Activated T-helper 17 cell treated with anti-CD3 and anti-CD28 coated beads, Interleukin-2, amount 50 U/mL, for 72 hours (primary cell): Measurements from ENCODE around the gene MS4A1. TPM values are rescaled to one million over a fixed set of nuclear protein-coding genes. Genes with fewer than 3 reads are reported as not detected.
"Not testable (repeated sequence)": the region's sequence is repeated elsewhere in the genome, so short reads cannot be mapped to it uniquely, and the experiment has no call there.

ENCODE experiments used
- ATAC-seq: fragments of 150-1000 bp; cut with Tn5 transposase; replicated peaks from 2 replicates; pipeline ENCODE4 v1.10.0; 2021; ENCODE audit warnings: mild to moderate bottlenecking, moderate library complexity
- H3K27ac Mint-ChIP-seq: one replicate; pipeline ENCODE4 v1.8.0; 2022; ENCODE audit warnings: mixed read lengths
- H3K27me3 Mint-ChIP-seq: one replicate; pipeline ENCODE4 v1.8.0; 2022; ENCODE audit warnings: mixed read lengths
- H3K36me3 Mint-ChIP-seq: one replicate; pipeline ENCODE4 v1.8.0; 2022; ENCODE audit warnings: low read depth, mild to moderate bottlenecking, mixed read lengths
- H3K4me1 Mint-ChIP-seq: one replicate; pipeline ENCODE4 v1.8.0; 2022; ENCODE audit warnings: mixed read lengths
- H3K4me3 Mint-ChIP-seq: one replicate; pipeline ENCODE4 v1.8.0; 2022; ENCODE audit warnings: mild to moderate bottlenecking, mixed read lengths
- H3K9me3 Mint-ChIP-seq: one replicate; pipeline ENCODE4 v1.8.0; 2022; ENCODE audit warnings: mixed read lengths
- total RNA-seq, 2 donors: library from RNA; stranded (reverse); gene quantifications; one replicate each; pipeline ENCODE4 v1.2.3, GENCODE V29; 2022

Gene MS4A1
- total RNA-seq, 2 donors from 2014 or later: 0.32 TPM; not detected in 1

DNA sequence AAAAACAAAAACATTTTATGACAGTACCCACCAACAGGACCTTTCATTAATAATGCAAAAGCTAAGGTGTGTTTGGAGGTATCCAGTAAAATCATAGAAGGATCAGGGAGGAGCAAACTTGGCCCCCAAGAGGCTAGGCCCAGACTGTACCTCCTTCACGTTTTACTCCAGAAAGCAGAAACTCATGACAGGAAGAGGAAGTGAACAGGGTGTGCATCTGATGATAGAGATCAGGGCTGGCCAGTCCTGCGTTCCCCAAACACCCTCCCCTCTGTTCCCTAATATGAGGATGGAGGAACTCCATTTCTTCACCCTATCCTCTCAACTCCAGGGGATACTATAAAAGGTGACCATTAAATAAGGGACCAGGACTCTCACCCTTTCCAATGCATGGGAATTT lies 26.7 kb downstream of the MS4A1 start:
- no peak overlapping the region for H3K4me3 Mint-ChIP-seq
- H3K4me1 Mint-ChIP-seq: no peaks in the 10 kb centered on the region
- no peaks in the 10 kb centered on the region for H3K36me3 Mint-ChIP-seq
- no peaks in the 10 kb centered on the region for H3K9me3 Mint-ChIP-seq
- no peak for ATAC-seq
- peaks cover 14% of the 10 kb centered on the region for H3K27me3 Mint-ChIP-seq
- H3K27ac Mint-ChIP-seq: no peak overlapping the region

- peak; percentile 80 for ATAC-seq
- Mint-ChIP-seq H3K27me3 (peaks cover 4% of the 10 kb centered on the region), H3K4me1 (no peaks in the 10 kb centered on the region), H3K36me3 (no peaks in the 10 kb centered on the region), H3K9me3 (no peaks in the 10 kb centered on the region), H3K4me3 (no peak overlapping the region), H3K27ac (no peak overlapping the region)
Observed at GRCh38 chr11:60485987-60486386, 30.3 kb downstream of the MS4A1 start.

DNA sequence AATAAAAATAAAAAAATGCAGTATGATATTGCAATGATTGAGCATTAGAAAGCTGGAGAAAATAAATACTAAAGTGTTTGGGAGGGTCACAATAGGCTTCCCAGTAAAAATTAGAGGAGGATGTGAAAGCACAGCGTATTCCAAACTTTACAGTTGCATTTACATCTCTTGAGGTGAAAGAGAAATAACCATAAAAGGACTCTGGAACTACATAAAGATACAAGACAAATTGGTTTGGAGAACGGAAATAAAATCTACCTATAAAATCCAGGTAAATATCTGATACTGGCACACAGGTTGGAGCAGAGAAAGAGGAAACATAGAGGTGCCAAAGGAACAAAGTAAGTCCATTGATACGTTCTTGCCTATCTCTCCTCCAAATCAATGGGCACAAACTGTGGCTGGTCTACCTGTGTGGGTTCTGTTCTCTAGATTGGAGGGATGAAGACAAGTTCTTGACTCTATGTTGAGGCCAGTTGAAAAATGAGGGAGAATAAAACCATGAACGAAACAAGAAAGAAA lies 36.9 kb downstream of the MS4A1 start, which contains the start of gene MS4A12:
TSS of gene MS4A12 (plus strand) at position 291 of the 522 bp plus-strand sequence. CDS start 4,541 bp downstream, outside the sequence.
- Mint-ChIP-seq H3K9me3 (no peaks in the 10 kb centered on the region), H3K4me1 (no peaks in the 10 kb centered on the region), H3K36me3 (no peaks in the 10 kb centered on the region), H3K27me3 (peaks cover 21% of the 10 kb centered on the region), H3K27ac (no peak within 1 kb of the TSS), H3K4me3 (no peak within 1 kb of the TSS)
- no peak for ATAC-seq

- Mint-ChIP-seq H3K27me3 (peaks cover 30% of the 10 kb centered on the region), H3K27ac (no peak overlapping the region)
- ATAC-seq: no peak
Observed at GRCh38 chr11:60493454-60493853, 37.8 kb downstream of the MS4A1 start.

GRCh38 chr11:60498399-60498798 lies 42.8 kb downstream of the MS4A1 start:
- Mint-ChIP-seq H3K4me3 (no peak overlapping the region), H3K27ac (no peak overlapping the region), H3K9me3 (no peaks in the 10 kb centered on the region), H3K4me1 (no peaks in the 10 kb centered on the region), H3K27me3 (peaks cover 33% of the 10 kb centered on the region), H3K36me3 (no peaks in the 10 kb centered on the region)
- no peak for ATAC-seq

More at GRCh38 chr11:60493454-60493853, 37.8 kb downstream of the MS4A1 start:
- no peaks in the 10 kb centered on the region for H3K4me1 Mint-ChIP-seq
- no peak overlapping the region for H3K4me3 Mint-ChIP-seq
- no peaks in the 10 kb centered on the region for H3K36me3 Mint-ChIP-seq
- no peaks in the 10 kb centered on the region for H3K9me3 Mint-ChIP-seq

DNA sequence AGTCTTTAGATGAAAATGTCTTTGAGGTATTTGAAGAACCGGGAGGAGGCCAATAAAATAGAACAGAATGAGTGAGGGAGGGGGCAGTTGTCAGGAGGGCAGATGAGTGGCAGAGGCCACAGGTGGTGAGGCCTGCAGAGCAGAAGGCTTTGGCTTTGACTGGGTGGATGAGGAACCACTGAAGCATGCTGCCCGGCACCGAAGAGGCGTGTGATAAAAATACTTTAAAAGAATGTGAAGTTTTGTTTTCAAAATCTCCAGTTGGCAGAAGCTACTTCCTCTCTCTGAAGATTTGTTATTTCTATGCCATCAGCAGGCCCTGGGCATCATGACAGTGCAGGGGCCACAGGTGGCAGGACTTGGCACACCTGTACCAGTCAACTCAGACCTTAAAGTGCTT lies 43.2 kb downstream of the MS4A1 start:
- no peak overlapping the region for H3K27ac Mint-ChIP-seq
- no peaks in the 10 kb centered on the region for H3K9me3 Mint-ChIP-seq
- H3K36me3 Mint-ChIP-seq: no peaks in the 10 kb centered on the region
- peak; percentile 23 for ATAC-seq
- H3K4me3 Mint-ChIP-seq: no peak overlapping the region
- H3K4me1 Mint-ChIP-seq: no peaks in the 10 kb centered on the region
- H3K27me3 Mint-ChIP-seq: peaks cover 33% of the 10 kb centered on the region

GRCh38 chr11:60500276-60500910 lies 44.7 kb downstream of the MS4A1 start:
- Mint-ChIP-seq H3K4me1 (peaks cover 10% of the 10 kb centered on the region), H3K27ac (no peak overlapping the region), H3K4me3 (no peak overlapping the region), H3K9me3 (no peaks in the 10 kb centered on the region), H3K27me3 (peaks cover 31% of the 10 kb centered on the region), H3K36me3 (no peaks in the 10 kb centered on the region)
- no peak for ATAC-seq

- Mint-ChIP-seq H3K27ac (no peak overlapping the region), H3K4me1 (peaks cover 10% of the 10 kb centered on the region)
Observed at GRCh38 chr11:60502221-60502775, 46.7 kb downstream of the MS4A1 start.

GRCh38 chr11:60504219-60504905 lies 48.7 kb downstream of the MS4A1 start:
- Mint-ChIP-seq H3K27ac (no peak overlapping the region), H3K36me3 (no peaks in the 10 kb centered on the region), H3K9me3 (no peaks in the 10 kb centered on the region), H3K4me3 (no peak overlapping the region), H3K4me1 (peaks cover 10% of the 10 kb centered on the region), H3K27me3 (peaks cover 26% of the 10 kb centered on the region)
- ATAC-seq: peak; percentile 69

More at GRCh38 chr11:60502221-60502775, 46.7 kb downstream of the MS4A1 start:
- Mint-ChIP-seq H3K27me3 (peaks cover 33% of the 10 kb centered on the region), H3K36me3 (no peaks in the 10 kb centered on the region), H3K4me3 (no peak overlapping the region), H3K9me3 (no peaks in the 10 kb centered on the region)
- ATAC-seq: no peak

- peaks cover 20% of the 10 kb centered on the region for H3K27me3 Mint-ChIP-seq
- not testable (repeated sequence) for ATAC-seq
Observed at GRCh38 chr11:60509609-60510008, 54.0 kb downstream of the MS4A1 start.

GRCh38 chr11:60510209-60510608 lies 54.6 kb downstream of the MS4A1 start:
- not testable (repeated sequence) for H3K4me1 Mint-ChIP-seq, H3K36me3 Mint-ChIP-seq, H3K9me3 Mint-ChIP-seq, H3K4me3 Mint-ChIP-seq, ATAC-seq, H3K27ac Mint-ChIP-seq
- H3K27me3 Mint-ChIP-seq: peaks cover 17% of the 10 kb centered on the region

More at GRCh38 chr11:60509609-60510008, 54.0 kb downstream of the MS4A1 start:
- not testable (repeated sequence) for H3K4me3 Mint-ChIP-seq, H3K27ac Mint-ChIP-seq, H3K4me1 Mint-ChIP-seq, H3K9me3 Mint-ChIP-seq, H3K36me3 Mint-ChIP-seq

DNA sequence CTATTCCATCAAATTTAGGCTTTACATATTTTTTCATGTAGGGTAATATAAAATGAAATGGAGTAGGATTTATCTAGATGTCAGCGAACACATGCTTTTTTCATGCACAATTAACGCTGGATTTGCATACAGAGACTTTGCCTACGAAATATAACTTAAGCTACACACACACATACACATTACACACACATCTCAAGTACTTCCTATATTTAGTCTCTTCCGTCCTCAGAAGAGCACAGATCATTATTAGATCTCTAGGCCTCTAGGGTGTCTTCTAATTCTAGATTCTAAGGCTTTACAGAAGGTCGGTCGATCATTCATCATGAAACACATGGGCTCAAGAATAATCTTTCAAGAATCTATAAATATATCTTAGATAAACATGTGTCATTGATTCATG lies 55.7 kb downstream of the MS4A1 start:
- Mint-ChIP-seq H3K27me3 (peaks cover 25% of the 10 kb centered on the region), H3K4me3 (no peak overlapping the region), H3K27ac (no peak overlapping the region), H3K36me3 (no peaks in the 10 kb centered on the region), H3K4me1 (no peaks in the 10 kb centered on the region), H3K9me3 (no peaks in the 10 kb centered on the region)
- no peak for ATAC-seq

GRCh38 chr11:60512651-60513225 lies 57.1 kb downstream of the MS4A1 start:
- Mint-ChIP-seq H3K9me3 (no peaks in the 10 kb centered on the region), H3K4me1 (no peaks in the 10 kb centered on the region), H3K4me3 (no peak overlapping the region), H3K27ac (no peak overlapping the region), H3K27me3 (peaks cover 16% of the 10 kb centered on the region), H3K36me3 (no peaks in the 10 kb centered on the region)
- ATAC-seq: no peak
